ENCODE measurements around the gene C16orf82.

DNA sequence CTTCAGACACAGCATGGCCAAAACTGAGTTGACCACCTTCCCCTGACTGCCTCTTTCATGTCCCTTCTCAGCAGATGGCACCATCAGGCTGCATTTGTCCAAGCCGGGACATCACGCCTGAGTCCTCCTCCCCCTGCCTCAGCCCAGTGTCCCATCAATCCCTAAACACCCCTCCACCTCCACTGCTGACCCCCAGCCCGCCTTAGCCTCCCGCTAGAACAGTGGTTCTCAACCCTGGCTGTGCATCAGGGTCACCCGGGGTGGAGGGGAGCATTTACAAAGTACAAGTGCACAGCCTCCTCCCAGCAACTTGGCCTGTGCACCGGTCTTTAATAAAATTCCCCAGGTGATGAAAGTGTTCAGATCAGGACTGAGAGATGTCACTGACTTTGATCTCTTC lies 4.0 kb downstream of the C16orf82 start:
- no peak for TF ChIP-seq CTCF (IDR thresholded peaks at IDR 0.05; ENCODE audit: low read depth, low read length, missing input control)
- TF ChIP-seq JUND (IDR thresholded peaks at IDR 0.05), result no peak
- TF ChIP-seq, protein P1, sequence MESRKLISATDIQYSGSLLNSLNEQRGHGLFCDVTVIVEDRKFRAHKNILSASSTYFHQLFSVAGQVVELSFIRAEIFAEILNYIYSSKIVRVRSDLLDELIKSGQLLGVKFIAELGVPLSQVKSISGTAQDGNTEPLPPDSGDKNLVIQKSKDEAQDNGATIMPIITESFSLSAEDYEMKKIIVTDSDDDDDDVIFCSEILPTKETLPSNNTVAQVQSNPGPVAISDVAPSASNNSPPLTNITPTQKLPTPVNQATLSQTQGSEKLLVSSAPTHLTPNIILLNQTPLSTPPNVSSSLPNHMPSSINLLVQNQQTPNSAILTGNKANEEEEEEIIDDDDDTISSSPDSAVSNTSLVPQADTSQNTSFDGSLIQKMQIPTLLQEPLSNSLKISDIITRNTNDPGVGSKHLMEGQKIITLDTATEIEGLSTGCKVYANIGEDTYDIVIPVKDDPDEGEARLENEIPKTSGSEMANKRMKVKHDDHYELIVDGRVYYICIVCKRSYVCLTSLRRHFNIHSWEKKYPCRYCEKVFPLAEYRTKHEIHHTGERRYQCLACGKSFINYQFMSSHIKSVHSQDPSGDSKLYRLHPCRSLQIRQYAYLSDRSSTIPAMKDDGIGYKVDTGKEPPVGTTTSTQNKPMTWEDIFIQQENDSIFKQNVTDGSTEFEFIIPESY (IDR thresholded peaks at IDR 0.05), result no peak
- TF ChIP-seq EGR1 (IDR thresholded peaks at IDR 0.05; ENCODE audit: low read depth in 2 of 2), result no peak
- TF ChIP-seq MAX (IDR thresholded peaks at IDR 0.05), result no peak
- TF ChIP-seq GABPA (IDR thresholded peaks at IDR 0.05 in 1 of 2, conservative IDR thresholded peaks at IDR 0.05 in 1 of 2), result no peak
- TF ChIP-seq SP1 (IDR thresholded peaks at IDR 0.05), result no peak
- no peak for TF ChIP-seq RXRA (IDR thresholded peaks at IDR 0.05)
- no peak for TF ChIP-seq REST (IDR thresholded peaks at IDR 0.05)
- no peak for TF ChIP-seq RAD21 (IDR thresholded peaks at IDR 0.05)
- TF ChIP-seq TAF1 (conservative IDR thresholded peaks at IDR 0.05), result no peak
